Right kidney (tissue), 1 donor: ENCODE measurements around the gene IQCE.

ENCODE experiments used
- DNase-seq: peaks from one replicate; pipeline ENCODE4 v3.0.0-alpha.2; 2016

IQCE gene

DNA sequence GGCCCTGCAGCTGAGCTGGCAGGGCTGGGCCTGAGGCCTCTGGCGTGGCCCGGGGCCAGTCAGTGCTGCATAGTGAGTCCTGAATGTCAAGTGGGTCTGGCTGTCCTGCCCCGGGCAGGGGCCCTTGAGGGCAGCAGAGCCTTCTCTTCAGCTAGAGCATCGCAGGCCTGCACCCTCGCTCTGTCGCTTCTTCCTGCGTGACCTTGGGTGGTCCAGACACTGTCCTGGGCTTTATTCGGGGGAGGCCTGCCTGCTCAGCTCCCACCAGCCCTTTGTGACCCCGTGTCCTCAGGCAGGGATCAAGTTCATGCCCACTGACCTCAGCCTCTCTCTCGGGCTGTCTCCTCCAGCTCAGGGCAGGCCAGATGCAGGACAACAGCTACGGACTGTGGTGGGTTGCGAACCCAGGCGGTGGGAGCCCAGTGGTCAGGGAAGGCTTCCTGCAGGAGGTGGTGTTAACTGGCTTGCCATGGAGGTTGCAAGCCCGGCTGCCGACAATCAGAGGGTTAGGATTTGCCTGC, 76.4 kb downstream of the IQCE start:
- no peak for DNase-seq

DNA sequence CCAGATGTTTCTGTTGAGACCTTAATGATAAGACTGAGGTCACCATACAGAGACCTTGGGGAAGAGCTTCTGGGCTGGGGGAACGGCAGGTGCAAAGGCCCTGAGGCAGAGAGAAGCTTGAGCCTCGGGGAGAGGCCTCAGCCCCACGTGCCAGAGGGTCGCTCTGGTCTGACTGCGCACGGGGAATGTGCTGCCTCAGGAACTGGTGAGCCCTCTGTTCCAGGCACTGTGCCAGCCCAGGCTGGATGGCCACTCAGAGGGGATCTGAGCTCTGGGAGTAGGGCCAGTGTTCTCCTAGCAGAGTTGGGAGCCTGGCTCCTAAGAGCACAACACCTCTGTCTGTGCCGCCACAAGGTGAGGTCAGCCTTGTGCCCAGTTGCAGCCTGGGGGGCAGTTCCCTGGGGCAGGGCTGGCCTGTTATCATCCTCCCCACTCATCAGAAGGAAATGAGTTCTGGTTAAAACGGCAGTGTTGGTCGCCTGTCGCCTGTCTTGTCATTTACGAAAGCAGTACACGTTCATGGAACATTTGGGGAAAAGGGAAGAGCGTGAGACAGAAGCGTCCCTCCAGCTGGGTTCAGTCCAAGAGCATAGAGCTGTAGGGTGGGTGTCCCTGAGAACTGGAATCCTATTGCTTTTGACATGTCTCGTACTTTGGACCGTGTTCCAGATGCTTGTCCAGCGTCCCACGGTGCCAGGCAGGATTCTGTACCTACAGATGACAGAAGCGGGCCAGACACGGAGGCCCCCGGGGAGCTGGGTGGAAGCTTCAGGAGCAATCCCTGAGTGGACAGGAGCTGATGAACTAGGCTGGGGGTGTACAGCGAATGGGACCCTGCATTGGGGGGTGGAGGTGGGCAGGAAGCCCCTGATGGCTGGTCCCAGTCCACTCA, 77.3 kb downstream of the IQCE start:
- DNase-seq, result no peak

GRCh38 chr7:2637066-2637471, 78.3 kb downstream of the IQCE start:
- no peak for DNase-seq

GRCh38 chr7:2637505-2638223, 78.9 kb downstream of the IQCE start:
- DNase-seq, result peak; percentile 32

GRCh38 chr7:2638224-2638991, 79.6 kb downstream of the IQCE start:
- peak; percentile 46 for DNase-seq

DNA sequence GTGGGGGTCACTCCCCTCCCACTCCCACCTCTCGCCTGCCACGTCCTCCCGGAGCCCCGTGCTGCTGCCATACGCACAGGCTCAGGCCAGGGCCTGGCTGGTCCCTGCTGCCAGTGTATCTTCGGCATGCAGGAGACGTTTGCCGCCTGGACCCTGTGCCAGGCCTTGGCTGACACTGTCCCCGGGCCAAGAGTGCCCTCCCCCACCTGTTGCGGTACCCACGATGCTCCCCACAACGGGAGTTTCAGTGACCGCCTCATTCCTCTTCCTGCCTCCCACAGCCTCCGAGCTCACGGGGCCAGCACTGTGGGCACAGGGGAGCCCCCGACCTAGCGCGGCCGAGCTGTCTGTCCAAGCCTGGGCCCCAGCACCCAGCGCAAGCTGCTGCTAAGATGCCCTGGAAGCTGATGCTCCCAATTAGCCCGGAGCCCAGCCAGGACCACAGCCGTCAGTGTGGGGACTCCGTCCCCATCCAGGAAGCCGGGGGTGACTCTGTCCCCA, 80.5 kb downstream of the IQCE start:
- DNase-seq, result no peak

DNA sequence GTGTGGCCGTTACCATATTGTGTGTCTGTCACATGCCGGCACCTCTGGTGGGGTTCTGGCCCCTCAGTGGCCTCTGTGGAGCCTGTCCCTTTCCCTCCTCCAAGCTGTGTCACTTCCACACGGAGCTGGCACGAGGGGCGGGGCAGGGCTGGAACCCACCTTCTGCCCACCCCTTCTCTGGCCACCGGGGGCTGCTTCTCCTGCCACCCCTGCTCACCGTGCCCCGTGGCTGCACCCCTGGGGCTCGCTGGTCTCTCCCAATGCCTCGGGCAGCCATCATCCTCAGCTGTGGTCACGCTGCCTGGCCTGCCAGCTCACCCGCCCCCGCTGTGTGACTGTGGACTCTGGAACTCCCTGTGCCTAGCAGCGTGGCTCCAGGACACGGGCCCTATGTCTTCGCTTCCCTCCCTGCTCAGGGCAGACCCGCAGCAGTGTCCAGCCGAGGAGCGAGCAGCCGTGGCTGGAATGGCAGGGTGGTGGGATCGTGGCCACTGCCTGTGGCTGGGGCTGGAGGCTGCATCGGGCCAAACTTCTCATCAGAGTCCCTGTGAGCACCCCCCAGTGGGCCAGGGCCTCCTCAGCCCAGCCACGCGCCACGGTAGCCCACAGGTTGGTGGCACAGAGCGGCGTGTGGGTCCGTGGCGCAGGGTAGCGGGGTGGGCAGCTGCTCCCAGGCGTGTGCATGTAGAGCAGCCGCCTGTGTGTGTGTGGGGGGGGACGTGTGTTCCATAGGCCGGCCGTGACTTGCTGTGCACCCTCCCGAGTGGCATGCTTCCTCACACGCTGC, 81.1 kb downstream of the IQCE start:
- no peak for DNase-seq

DNA sequence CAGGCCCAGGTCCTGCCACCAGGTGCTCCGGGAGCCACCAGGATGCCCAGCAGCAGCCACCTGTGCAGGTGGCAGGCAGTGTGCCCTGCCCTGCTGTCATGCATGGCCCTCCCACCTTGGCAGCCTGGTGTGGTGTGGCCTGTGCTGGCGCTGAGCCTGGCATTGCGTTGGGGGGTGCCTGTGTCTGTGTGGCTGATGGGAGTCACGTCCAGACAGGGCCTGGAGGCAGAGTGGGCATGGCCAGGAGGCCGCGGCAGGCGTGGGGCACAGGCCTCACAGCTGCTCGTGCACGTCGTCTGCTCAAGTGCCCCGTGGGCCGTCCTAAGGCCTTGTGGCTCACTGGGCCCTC, 81.7 kb downstream of the IQCE start:
- DNase-seq, result no peak

GRCh38 chr7:2640846-2641316, 82.1 kb downstream of the IQCE start:
- no peak for DNase-seq

DNA sequence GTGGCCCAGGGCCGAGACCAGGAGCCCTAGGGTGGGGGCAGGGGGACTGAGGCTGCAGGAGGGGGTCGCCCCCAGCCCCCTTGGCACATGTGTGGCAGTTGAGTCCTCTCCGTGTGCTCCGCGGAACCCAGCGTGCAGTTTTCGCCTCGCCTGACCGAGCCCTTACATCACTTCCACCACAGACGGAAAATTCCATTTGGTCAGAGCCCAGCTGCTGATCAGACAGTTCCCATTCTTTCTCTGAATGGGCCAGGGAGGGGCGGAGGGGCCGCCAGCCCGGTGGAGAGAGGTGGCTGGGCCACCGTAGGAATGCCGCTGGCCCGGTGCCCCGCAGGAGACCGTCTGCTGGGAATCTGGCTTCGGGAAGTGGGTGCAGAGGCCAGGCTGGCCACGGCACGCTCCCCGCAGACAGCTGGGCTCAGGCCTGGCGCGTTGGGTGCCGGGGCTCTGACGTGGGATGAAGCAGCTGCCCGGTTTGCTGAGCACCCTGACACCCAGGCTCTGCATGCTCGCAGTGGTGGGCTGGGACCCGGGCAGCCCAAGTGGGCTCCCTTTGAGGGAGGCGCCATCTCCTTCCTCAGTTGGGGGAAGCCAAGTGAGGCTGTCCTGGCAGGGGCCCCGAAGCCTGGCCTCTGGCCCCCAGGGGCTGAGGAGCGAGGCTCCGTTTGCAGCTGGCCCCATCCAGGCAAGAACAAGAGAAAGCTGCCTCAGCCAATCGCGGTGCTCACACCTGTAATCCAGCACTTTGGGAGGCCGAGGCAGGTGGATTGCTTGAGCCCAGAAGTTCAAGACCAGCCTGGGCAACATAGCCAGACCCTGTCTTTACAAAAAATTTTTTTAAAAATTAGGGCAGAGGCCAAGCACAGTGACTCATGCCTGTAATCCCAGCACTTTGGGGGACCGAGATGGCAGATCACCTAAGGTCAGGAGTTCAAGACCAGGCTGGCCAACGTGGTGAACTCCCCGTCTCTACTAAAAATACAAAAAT, 82.9 kb downstream of the IQCE start:
- DNase-seq, result peak; percentile 75

GRCh38 chr7:2643386-2644219, 84.8 kb downstream of the IQCE start:
- no peak for DNase-seq

GRCh38 chr7:2644220-2644561, 85.4 kb downstream of the IQCE start:
- no peak for DNase-seq

- DNase-seq, result no peak
Observed at GRCh38 chr7:2644562-2645273, 85.9 kb downstream of the IQCE start.

- DNase-seq, result no peak
Observed at GRCh38 chr7:2645274-2645868, 86.6 kb downstream of the IQCE start.

GRCh38 chr7:2646336-2646679, 87.5 kb downstream of the IQCE start:
- DNase-seq, result no peak

- DNase-seq, result no peak
Observed at GRCh38 chr7:2646680-2647571, 88.1 kb downstream of the IQCE start.

DNA sequence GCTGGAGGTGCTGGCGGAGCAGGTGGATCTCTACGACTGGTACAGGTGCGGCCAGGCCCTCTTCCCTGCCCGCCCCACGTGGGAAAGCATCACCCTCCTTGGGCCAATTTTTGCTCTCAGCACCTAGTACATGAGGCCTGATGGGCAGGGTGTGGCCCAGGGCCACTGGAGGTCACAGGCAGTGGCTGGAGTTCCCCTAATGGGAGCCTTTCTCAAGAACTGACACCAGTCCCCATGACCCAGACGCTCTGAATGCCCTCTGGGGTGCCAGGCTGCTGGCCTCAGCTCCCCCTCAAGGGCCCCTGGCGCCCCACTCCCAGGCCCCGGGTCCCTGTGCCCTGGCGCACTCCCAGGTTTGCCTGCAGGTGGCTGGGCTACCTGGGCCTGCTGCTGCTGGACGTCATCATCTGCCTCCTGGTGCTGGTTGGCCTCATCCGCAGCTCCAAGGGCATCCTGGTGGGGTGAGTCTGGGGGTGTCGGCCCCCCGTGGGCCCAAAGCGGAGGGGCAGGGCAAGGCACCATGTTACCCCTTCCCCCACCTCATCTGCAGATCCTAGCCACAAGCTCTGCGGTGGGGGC, 88.9 kb downstream of the IQCE start:
- DNase-seq, result no peak
